Loucy (cell line): ENCODE measurements around the gene MBNL1.

Experiments
- H2AFZ ChIP-seq: fragments of 200-600 bp; sonication (generic); 2 replicates; pipeline ENCODE4 v1.6.0; 2016; ENCODE audit warnings: antibody characterized with exemption, mild to moderate bottlenecking, low read length, moderate library complexity
- H3F3A ChIP-seq: fragments of 200-600 bp; 2 replicates; pipeline ENCODE4 v1.6.0; 2016; ENCODE audit warnings: antibody characterized with exemption, low read depth, mild to moderate bottlenecking
- H3K27me3 ChIP-seq: fragments of 200-600 bp; sonication (generic); 2 replicates; pipeline ENCODE4 v1.6.1; 2014; ENCODE audit warnings: low read length, mild to moderate bottlenecking; ENCODE audit not compliant: insufficient read depth, poor library complexity, severe bottlenecking
- H3K36me3 ChIP-seq: fragments of 200-600 bp; sonication (generic); 2 replicates; pipeline ENCODE4 v1.6.1; 2016; ENCODE audit warnings: low read length; ENCODE audit not compliant: insufficient read depth
- H3K4me1 ChIP-seq: fragments of 200-600 bp; sonication (generic); 2 replicates; pipeline ENCODE4 v1.5.1; 2014; ENCODE audit warnings: low read length, mild to moderate bottlenecking; ENCODE audit not compliant: insufficient read depth, poor library complexity, severe bottlenecking
- H3K4me2 ChIP-seq: fragments of 200-600 bp; sonication (generic); 2 replicates; pipeline ENCODE4 v1.6.0; 2014; ENCODE audit warnings: antibody characterized with exemption, low read length, low read depth, mild to moderate bottlenecking; ENCODE audit not compliant: poor library complexity, severe bottlenecking
- H3K4me3 ChIP-seq: fragments of 200-600 bp; sonication (generic); 2 replicates; pipeline ENCODE4 v1.5.1; 2014; ENCODE audit warnings: low read length, mild to moderate bottlenecking, mixed read lengths; ENCODE audit not compliant: poor library complexity, severe bottlenecking
- H3K79me2 ChIP-seq: fragments of 200-600 bp; sonication (generic); 2 replicates; pipeline ENCODE4 v1.6.1; 2014; ENCODE audit warnings: low read length; ENCODE audit not compliant: insufficient read depth
- H3K9ac ChIP-seq: fragments of 200-600 bp; sonication (generic); 2 replicates; pipeline ENCODE4 v1.6.0; 2014; ENCODE audit warnings: mild to moderate bottlenecking, low read depth, low read length, moderate library complexity; ENCODE audit not compliant: poor library complexity, severe bottlenecking
- H3K9me2 ChIP-seq: fragments of 200-600 bp; sonication (generic); replicated peaks from 2 replicates; pipeline ENCODE4 v1.6.1; 2016; ENCODE audit warnings: low read depth, low read length, mixed read lengths
- H3K9me3 ChIP-seq: fragments of 200-600 bp; sonication (generic); 2 replicates; pipeline ENCODE4 v1.6.1; 2014; ENCODE audit warnings: mild to moderate bottlenecking, antibody characterized with exemption, low read length, low read depth; ENCODE audit not compliant: insufficient read depth
- H4K20me1 ChIP-seq: fragments of 200-600 bp; sonication (generic); 2 replicates; pipeline ENCODE4 v1.6.0; 2014; ENCODE audit warnings: antibody characterized with exemption, low read length, mild to moderate bottlenecking; ENCODE audit not compliant: insufficient read depth, poor library complexity, severe bottlenecking
- CTCF ChIP-seq: fragments of 200-600 bp; sonication (generic); conservative IDR thresholded peaks from 2 replicates; pipeline ENCODE4 v1.5.1; 2014; ENCODE audit warnings: mild to moderate bottlenecking, antibody characterized with exemption, low read length
- EZH2phosphoT487 ChIP-seq: fragments of 200-600 bp; IDR thresholded peaks from 2 replicates; pipeline ENCODE4 v1.6.1; 2018; ENCODE audit warnings: antibody characterized with exemption, mild to moderate bottlenecking, moderate library complexity, borderline replicate concordance

Gene MBNL1

GRCh38 chr3:152349392-152349791 is 80.7 kb downstream of the MBNL1 start:
- Histone ChIP-seq H2AFZ (no peak overlapping the region), H3K9me2 (no peaks in the 10 kb centered on the region), H3K4me3 (no peak overlapping the region), H3K9ac (no peak overlapping the region), H4K20me1 (peaks cover 58% of the 10 kb centered on the region), H3F3A (no peaks in the 10 kb centered on the region), H3K79me2 (peaks cover 97% of the 10 kb centered on the region), H3K4me1 (no peaks in the 10 kb centered on the region), H3K9me3 (no peaks in the 10 kb centered on the region), H3K4me2 (no peak overlapping the region), H3K27me3 (no peaks in the 10 kb centered on the region), H3K36me3 (peaks cover 14% of the 10 kb centered on the region; the same call in 1 of the 2 replicates)
- TF ChIP-seq EZH2phosphoT487 (no peak), CTCF (no peak)

- peaks cover 8% of the 10 kb centered on the region; the same call in 1 of the 2 replicates for H3K36me3 ChIP-seq
- no peak overlapping the region for H3K9ac ChIP-seq
- H2AFZ ChIP-seq: no peak overlapping the region
- no peaks in the 10 kb centered on the region for H3K9me3 ChIP-seq
- H3K4me3 ChIP-seq: no peak overlapping the region
- no peaks in the 10 kb centered on the region for H3F3A ChIP-seq
- no peaks in the 10 kb centered on the region for H3K27me3 ChIP-seq
- H3K4me1 ChIP-seq: no peaks in the 10 kb centered on the region
- TF ChIP-seq CTCF (no peak), EZH2phosphoT487 (no peak)
- H4K20me1 ChIP-seq: peaks cover 65% of the 10 kb centered on the region
- H3K9me2 ChIP-seq: no peaks in the 10 kb centered on the region
- no peak overlapping the region for H3K4me2 ChIP-seq
- peaks cover 97% of the 10 kb centered on the region for H3K79me2 ChIP-seq
Observed at GRCh38 chr3:152350139-152350538, 81.4 kb downstream of the MBNL1 start.

GRCh38 chr3:152350776-152351175 is 82.0 kb downstream of the MBNL1 start:
- Histone ChIP-seq H3K9me2 (no peaks in the 10 kb centered on the region), H3K36me3 (peaks cover 3% of the 10 kb centered on the region; the same call in 1 of the 2 replicates), H3F3A (no peaks in the 10 kb centered on the region), H3K4me1 (no peaks in the 10 kb centered on the region), H3K9ac (no peak overlapping the region), H2AFZ (no peak overlapping the region), H3K4me3 (no peak overlapping the region), H4K20me1 (peaks cover 69% of the 10 kb centered on the region), H3K79me2 (peaks cover 96% of the 10 kb centered on the region), H3K27me3 (no peaks in the 10 kb centered on the region), H3K4me2 (no peak overlapping the region), H3K9me3 (no peaks in the 10 kb centered on the region)
- TF ChIP-seq EZH2phosphoT487 (no peak), CTCF (no peak)
